Iris pigment epithelial cell (primary cell): ENCODE measurements around the gene CCDC107.
"Not testable (repeated sequence)": the region's sequence is repeated elsewhere in the genome, so short reads cannot be mapped to it uniquely, and the experiment has no call there.

Source experiments
- DNase-seq: peaks from one replicate; pipeline ENCODE4 v3.0.0-alpha.2; 2011; ENCODE audit warnings: low read depth

The CCDC107 gene, protein sequence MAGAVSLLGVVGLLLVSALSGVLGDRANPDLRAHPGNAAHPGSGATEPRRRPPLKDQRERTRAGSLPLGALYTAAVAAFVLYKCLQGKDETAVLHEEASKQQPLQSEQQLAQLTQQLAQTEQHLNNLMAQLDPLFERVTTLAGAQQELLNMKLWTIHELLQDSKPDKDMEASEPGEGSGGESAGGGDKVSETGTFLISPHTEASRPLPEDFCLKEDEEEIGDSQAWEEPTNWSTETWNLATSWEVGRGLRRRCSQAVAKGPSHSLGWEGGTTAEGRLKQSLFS

DNA sequence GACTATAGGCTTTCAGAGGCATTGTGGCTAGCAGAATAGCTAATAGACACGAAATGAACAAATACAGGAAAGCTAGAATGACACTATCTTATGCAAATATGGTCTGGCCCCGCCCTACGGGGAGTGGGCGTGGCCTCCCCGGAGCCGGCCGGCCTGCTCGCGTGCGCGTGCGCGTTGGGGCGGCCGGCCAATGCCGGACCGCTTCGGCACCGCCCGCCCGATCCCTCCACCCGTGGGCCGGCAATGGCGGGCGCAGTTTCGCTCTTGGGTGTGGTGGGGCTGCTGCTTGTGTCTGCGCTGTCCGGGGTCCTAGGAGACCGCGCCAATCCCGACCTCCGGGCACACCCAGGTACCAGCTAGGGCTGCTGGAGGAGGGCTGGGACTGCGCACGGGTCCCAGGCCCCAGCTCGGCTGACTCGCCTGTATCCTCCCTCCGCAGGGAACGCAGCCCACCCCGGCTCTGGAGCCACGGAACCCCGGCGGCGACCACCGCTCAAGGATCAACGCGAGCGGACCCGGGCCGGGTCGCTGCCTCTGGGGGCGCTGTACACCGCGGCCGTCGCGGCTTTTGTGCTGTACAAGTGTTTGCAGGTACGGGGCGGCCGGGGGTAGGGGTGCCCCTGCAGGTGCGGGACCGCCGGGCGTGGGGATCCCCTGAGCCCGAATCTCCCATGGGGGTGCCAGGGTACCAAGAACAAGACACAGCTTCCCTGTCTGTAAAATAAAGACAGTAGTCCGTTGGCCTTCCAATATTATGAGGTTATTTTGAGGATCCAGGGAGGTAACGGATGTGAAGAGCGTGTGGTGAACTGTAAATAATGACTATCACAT, at the start of gene CCDC107:
TSS of gene CCDC107 (plus strand) at position 156 of the 831 bp plus-strand sequence. CDS start at position 244, 88 bp downstream.
- peak; percentile 70 for DNase-seq

GRCh38 chr9:35609001-35609819, 48.9 kb upstream of the CCDC107 start:
- no peak for DNase-seq

DNA sequence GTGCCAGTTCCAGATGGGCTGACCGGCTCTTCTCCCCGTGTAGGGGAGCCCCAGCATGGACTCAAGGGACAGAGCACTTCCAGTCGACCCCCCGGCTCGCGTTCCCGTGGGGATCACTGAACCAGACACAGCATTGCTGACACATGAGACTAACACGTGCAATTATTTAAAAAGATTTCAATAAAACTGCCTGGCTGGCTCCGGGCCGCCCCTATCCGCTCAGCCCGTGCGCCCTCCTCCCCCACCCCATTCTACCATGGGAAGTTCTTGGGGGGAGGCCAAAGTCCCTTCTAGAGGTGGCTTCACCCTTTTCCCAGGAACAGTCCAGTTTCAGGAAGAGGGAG, 48.3 kb upstream of the CCDC107 start:
- no peak for DNase-seq

DNA sequence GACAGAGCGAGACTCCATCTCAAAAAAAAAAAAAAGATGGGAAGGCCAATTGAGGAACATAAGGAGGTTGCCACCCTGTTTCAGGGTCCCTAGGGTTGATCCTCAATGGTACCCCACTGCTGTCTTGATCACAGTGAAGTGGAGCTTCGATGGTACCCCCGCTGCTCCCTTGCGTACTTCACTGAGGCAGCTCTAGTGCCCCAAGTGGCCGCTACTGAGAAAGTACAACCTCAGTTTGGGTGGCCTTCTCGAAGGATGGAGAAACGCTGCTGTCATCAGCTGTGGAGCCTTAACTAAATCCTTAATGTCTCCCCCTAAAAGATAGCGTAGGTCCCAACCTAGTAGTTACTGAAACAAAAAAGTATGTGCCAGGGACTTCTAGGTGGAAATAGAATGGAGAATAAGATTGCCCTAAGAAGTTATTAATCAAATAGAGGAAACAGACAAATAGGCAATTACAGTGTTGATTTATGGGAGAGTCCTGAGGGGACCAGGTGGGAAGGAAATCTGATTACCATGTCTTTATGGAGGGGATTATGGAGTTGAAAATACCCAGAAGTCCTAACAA, 46.8 kb upstream of the CCDC107 start:
- peak; percentile 59 for DNase-seq

- DNase-seq, result not testable (repeated sequence)
Measured at GRCh38 chr9:35612066-35612465, 46.0 kb upstream of the CCDC107 start.

- DNase-seq, result no peak
Measured at GRCh38 chr9:35612843-35613242, 45.2 kb upstream of the CCDC107 start.

- DNase-seq, result no peak
Measured at GRCh38 chr9:35615981-35616680, 42.0 kb upstream of the CCDC107 start.

DNA sequence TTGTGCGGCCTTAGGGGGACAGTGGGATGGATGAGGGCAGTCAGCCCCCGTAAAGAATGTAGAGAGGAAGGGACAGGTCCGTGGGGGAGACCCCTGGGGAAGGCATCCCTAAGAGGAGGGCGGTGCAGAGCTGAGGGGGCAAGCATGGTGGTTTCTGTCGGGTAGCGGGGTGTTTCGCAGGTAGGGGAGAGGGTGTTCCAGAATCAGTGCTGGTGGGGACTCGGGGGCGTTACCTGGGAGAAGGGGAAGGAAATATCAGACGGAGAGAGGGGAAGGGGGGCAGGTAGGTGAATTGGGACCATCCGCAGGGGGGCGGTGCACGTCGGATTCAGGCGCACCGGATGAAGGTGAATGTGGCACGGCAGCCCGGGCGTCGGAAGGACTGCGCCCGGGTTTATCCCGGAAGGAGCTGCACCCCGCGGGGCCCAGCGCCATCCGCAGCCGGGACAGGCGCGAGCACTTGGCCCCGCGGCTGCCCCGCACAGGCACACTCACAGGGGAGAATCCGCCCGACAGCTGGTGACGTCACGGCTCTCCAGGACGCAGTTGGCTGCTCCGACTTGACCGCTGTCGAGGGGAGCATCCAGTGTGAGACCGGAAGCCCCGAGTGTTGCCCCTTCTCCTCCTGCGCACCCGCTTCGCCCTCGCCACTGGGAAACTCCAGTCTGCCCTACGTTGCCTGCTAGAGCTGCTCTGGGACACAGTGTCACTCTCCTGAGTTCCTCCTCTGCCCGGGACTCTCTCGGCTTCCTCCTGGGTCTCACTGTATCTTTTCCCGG, 41.2 kb upstream of the CCDC107 start:
- peak; percentile 68 for DNase-seq

DNA sequence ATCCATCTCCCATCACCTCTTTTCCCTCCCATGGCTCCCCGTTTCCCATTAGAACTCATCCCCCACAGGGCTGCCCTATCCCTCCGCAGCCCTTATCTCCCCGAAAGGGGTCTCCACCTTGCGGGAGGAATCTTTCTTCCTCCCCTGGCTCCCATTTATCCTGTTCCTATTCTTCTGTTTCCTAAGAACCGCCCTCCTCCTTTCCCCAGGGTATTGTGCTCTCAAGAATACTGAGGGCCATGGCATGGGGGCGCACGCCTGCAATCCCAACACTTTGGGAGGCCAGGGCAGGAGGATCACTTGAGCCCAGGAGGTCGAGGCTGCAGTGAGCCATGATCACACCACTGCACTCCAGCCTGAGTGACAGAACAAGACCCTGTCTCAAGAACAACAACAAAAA, 40.5 kb upstream of the CCDC107 start:
- no peak for DNase-seq

GRCh38 chr9:35618325-35618727, 39.8 kb upstream of the CCDC107 start, which contains the start of gene CD72:
Gene CD72, minus strand, starts transcription at chr9:35618413. Its CDS starts 110 bp downstream, at chr9:35618303.
- no peak for DNase-seq

GRCh38 chr9:35618854-35619799, 39.0 kb upstream of the CCDC107 start:
- no peak for DNase-seq

DNA sequence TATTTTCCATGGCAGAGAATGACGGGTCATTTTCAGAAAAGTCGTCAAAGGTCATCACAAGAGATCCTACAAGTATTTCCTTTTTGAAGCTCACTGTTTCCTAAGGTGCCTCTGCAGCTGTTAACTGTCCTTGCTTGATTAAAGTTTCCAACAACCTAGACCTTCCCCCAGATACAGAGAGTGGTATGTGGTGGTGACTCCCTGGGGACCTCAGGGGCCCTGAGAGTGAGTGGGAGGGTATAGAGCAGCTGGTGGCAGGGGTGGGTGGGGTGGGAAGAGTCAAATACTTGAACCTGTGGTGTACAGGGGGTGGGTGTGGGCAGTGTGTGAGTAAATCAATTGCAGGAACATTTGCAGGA, 38.3 kb upstream of the CCDC107 start:
- DNase-seq, result no peak

DNA sequence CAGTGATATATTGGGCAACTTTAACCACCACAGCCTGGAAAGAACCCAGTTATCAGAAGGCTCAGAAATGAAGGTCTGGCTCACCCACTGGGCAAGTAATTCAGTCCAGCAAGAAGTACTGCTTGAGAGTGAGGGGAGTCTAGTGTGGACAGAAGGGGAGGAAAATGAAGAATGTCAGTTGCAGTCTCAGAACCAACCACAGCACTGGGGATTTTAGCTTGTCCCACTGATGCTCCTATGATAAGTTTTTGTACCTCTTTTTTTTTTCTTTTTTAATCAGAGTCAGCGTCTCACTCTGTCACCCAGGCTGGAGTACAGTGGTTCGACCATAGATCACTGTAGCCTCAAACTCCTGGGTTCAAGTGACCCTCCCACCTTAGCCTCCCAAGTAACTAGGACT, 30.5 kb upstream of the CCDC107 start:
- DNase-seq, result no peak

- no peak for DNase-seq
Measured at GRCh38 chr9:35628389-35628991, 29.6 kb upstream of the CCDC107 start.

GRCh38 chr9:35629597-35629996, 28.5 kb upstream of the CCDC107 start:
- no peak for DNase-seq

GRCh38 chr9:35635730-35636129, 22.4 kb upstream of the CCDC107 start:
- DNase-seq, result no peak

DNA sequence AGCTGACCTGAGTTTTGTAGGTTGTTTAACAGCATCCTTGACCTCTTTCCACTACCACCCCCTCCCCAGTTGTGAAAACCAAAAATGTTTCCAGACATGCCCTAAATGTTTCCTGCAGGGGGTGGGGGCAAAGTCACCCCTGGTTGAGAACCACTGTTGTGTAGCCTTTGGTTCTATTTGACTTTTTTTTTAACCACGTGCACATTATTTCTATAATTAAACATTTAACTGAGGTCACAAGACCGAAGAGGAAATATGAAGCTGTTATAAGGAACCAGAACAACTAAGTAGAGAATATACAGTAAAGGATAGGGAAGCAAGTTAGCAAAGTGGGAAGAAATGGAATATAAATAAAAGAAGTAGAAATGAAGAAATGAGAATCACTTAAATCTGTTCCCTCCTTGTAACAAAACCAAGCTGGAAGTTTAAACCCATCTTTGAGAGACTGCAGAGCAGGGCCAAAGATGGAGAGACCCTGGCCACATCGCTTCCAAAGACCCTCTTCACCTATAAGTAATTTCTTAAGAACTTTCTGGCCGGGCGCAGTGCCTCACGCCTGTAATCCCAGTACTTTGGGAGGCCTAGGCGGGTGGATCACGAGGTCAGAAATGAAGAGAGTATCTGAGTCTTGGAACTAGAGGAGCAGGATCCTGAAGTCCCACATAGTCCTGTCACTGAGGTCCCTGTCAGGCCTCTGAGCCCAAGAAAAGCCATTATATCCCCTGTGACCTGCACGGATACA, 21.8 kb upstream of the CCDC107 start:
- no peak for DNase-seq

DNA sequence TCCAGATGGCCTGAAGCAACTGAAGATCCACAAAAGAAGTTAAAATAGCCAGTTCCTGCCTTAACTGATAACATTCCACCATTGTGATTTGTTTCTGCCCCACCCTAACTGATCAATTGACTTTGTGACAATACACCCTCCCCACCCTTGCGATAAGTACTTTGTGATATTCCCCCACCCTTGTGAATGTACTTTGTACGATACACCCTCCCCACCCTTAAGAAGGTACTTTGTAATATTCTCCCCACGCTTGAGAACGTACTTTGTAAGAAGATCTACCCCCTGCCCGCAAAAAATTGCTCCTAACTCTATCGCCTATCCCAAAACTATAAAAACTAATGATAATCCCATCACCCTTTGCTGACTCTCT, 21.2 kb upstream of the CCDC107 start:
- not testable (repeated sequence) for DNase-seq
